SK-N-MC (cell line): ENCODE results near the gene KCTD18.

Experiments
- DNase-seq: peaks from one replicate; pipeline ENCODE4 v3.0.0-alpha.2; 2011; ENCODE audit warnings: low read depth, low spot score
- H3K27ac ChIP-seq: fragments of 200-600 bp; sonication (generic); 2 replicates; pipeline ENCODE4 v1.5.1; 2016; ENCODE audit warnings: mixed run types
- H3K36me3 ChIP-seq: fragments of 200-600 bp; sonication (generic); 2 replicates; pipeline ENCODE4 v1.6.1; 2017; ENCODE audit warnings: antibody characterized with exemption, low read length, mixed read lengths; ENCODE audit not compliant: insufficient read depth
- H3K4me3 ChIP-seq: fragments of 200-600 bp; sonication (generic); 2 replicates; pipeline ENCODE4 v1.5.1; 2016
- H3K9ac ChIP-seq: fragments of 200-600 bp; sonication (generic); 2 replicates; pipeline ENCODE4 v1.8.0; 2017; ENCODE audit warnings: mixed run types, mixed read lengths; ENCODE audit not compliant: insufficient read length
- H3K9me3 ChIP-seq: fragments of 200-600 bp; sonication (generic); 2 replicates; pipeline ENCODE4 v1.6.1; 2017; ENCODE audit warnings: low read depth, mild to moderate bottlenecking, antibody characterized with exemption, low read length, moderate library complexity, mixed read lengths
- EZH2 ChIP-seq: fragments of 200-600 bp; sonication (generic); IDR thresholded peaks from one replicate; pipeline ENCODE4 v1.6.1; 2017; ENCODE audit warnings: antibody characterized with exemption
- FOXP2 ChIP-seq: optimal IDR thresholded peaks from 2 replicates; pipeline ENCODE3; 2011; ENCODE audit warnings: mild to moderate bottlenecking, moderate library complexity; ENCODE audit not compliant: insufficient read depth; ENCODE audit errors: extremely low read length, control extremely low read depth
- POLR2AphosphoS5 ChIP-seq: IDR thresholded peaks from 2 replicates; pipeline ENCODE4 v1.6.1; 2012; ENCODE audit warnings: mild to moderate bottlenecking, low read depth, low read length, borderline replicate concordance

Gene KCTD18

GRCh38 chr2:200479692-200480265 lies 30.1 kb downstream of the KCTD18 start:
- no peak overlapping the region for H3K27ac ChIP-seq
- DNase-seq: no peak

GRCh38 chr2:200477667-200478131 lies 32.2 kb downstream of the KCTD18 start:
- Histone ChIP-seq H3K36me3 (no peaks in the 10 kb centered on the region), H3K9me3 (no peaks in the 10 kb centered on the region)

More at GRCh38 chr2:200479692-200480265, 30.1 kb downstream of the KCTD18 start:
- no peak for TF ChIP-seq EZH2
- TF ChIP-seq POLR2AphosphoS5: no peak
- TF ChIP-seq FOXP2: no peak
- H3K9ac ChIP-seq: no peak overlapping the region
- no peak overlapping the region for H3K4me3 ChIP-seq
- no peaks in the 10 kb centered on the region for H3K36me3 ChIP-seq
- no peaks in the 10 kb centered on the region for H3K9me3 ChIP-seq

GRCh38 chr2:200476836-200477235 lies 33.0 kb downstream of the KCTD18 start:
- Histone ChIP-seq H3K27ac (no peak overlapping the region), H3K36me3 (no peaks in the 10 kb centered on the region), H3K9me3 (no peaks in the 10 kb centered on the region), H3K4me3 (no peak overlapping the region), H3K9ac (no peak overlapping the region)
- TF ChIP-seq EZH2 (no peak), POLR2AphosphoS5 (no peak), FOXP2 (no peak)
- no peak for DNase-seq

More at GRCh38 chr2:200477667-200478131, 32.2 kb downstream of the KCTD18 start:
- Histone ChIP-seq H3K9ac (no peak overlapping the region), H3K27ac (no peak overlapping the region), H3K4me3 (no peak overlapping the region)
- TF ChIP-seq FOXP2: no peak
- no peak for TF ChIP-seq EZH2
- no peak for TF ChIP-seq POLR2AphosphoS5
- no peak for DNase-seq

DNA sequence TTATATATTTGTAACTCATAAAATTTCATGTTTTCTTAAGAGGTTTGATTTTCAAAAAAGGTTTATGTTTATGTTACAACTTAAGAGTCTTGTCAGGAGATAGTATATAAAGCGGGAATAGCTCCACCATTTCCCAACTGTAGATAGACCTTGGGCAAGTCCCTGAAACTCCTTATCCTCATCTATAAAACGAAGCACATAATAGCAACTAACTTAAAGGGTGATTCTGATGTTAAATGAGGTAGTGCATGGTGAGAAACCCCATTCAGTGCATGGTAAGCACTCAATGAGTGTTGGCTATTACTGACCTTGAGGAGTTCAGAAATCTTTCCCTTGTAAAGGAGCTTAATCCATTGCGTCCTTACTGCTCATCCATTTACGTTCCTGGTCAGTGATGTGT lies 34.1 kb downstream of the KCTD18 start:
- no peak overlapping the region for H3K4me3 ChIP-seq
- H3K9me3 ChIP-seq: no peaks in the 10 kb centered on the region
- H3K9ac ChIP-seq: no peak overlapping the region
- no peak overlapping the region for H3K27ac ChIP-seq
- no peaks in the 10 kb centered on the region for H3K36me3 ChIP-seq
- DNase-seq: no peak
- no peak for TF ChIP-seq EZH2
- TF ChIP-seq POLR2AphosphoS5: no peak

- no peak overlapping the region for H3K27ac ChIP-seq
- H3K9me3 ChIP-seq: no peaks in the 10 kb centered on the region
- TF ChIP-seq POLR2AphosphoS5: no peak
- TF ChIP-seq EZH2: no peak
- TF ChIP-seq FOXP2: no peak
- no peak for DNase-seq
- no peaks in the 10 kb centered on the region for H3K36me3 ChIP-seq
- no peak overlapping the region for H3K4me3 ChIP-seq
- no peak overlapping the region for H3K9ac ChIP-seq
Measured at GRCh38 chr2:200472853-200473464, 36.9 kb downstream of the KCTD18 start.

DNA sequence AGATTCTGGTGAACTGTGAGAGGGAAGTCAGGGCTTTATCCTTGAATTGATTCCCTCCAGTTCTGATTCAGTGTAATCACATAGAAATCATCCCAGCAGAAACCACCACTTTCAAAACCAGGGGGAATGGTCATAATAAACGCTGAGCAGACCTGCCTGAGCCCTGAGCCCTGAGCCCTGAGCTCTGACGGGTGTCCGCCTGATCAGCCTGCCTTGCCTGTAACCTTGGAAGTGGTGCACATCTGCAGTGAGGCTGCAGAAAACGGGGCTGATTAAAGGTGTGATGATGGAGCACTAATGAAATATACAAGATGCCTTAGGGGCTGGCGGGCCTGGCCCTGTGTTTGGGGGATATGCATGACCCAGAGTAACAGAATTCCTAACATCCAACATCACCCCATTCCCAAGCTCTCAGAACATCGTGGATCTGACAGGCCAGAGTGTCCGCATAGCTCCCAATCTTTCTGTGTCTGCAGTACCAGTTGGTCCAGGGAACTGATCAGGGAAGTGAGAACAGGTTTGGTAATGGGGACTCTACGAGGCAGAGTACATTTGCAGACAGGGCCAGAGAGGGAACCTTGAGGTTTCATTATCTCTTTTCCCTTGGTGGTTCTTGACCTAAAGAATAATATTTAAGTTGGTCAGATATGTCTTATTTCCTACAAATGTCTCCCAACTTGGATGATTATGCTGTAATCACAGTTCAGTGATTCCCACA lies 37.8 kb downstream of the KCTD18 start:
- Histone ChIP-seq H3K4me3 (no peak overlapping the region), H3K27ac (no peak overlapping the region), H3K9me3 (no peaks in the 10 kb centered on the region), H3K36me3 (peaks cover 4% of the 10 kb centered on the region; the same call in 1 of the 2 replicates), H3K9ac (no peak overlapping the region)
- no peak for DNase-seq
- TF ChIP-seq FOXP2 (no peak), POLR2AphosphoS5 (no peak), EZH2 (no peak)

DNA sequence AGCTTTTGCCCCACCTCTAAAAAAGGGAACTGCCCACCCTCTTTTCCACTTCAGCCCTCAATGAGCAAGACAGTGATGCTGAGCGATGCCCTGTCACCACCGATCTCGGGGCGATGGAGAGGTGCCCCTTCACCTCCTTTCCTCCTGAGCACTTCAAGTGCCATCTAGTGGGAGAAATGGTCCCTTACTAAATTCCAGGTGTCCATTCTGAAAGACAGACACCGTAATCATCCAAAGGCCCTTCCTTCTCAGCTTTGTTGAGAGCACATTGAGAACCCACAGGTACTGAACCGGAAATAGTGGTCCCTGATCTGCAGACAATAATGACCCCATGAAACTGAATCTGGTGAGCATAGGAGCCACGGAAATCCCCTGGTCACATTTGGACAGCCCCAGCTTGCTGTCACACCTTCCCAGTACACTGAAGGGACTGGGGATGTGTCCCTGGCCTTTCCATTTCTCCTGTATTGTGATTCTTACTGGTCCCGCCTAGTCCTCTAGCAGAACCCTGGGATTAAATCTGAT lies 38.5 kb downstream of the KCTD18 start:
- TF ChIP-seq EZH2 (no peak), POLR2AphosphoS5 (no peak), FOXP2 (no peak)
- DNase-seq: no peak
- H3K4me3 ChIP-seq: no peak overlapping the region
- H3K36me3 ChIP-seq: peaks cover 4% of the 10 kb centered on the region; the same call in 1 of the 2 replicates
- no peak overlapping the region for H3K9ac ChIP-seq
- no peaks in the 10 kb centered on the region for H3K9me3 ChIP-seq
- H3K27ac ChIP-seq: no peak overlapping the region

GRCh38 chr2:200470230-200470629 lies 39.6 kb downstream of the KCTD18 start:
- Histone ChIP-seq H3K4me3 (no peak overlapping the region), H3K9me3 (no peaks in the 10 kb centered on the region), H3K27ac (no peak overlapping the region), H3K9ac (no peak overlapping the region), H3K36me3 (peaks cover 4% of the 10 kb centered on the region; the same call in 1 of the 2 replicates)
- no peak for DNase-seq
- TF ChIP-seq FOXP2 (no peak), EZH2 (no peak), POLR2AphosphoS5 (no peak)
